B cell (primary cell): Measurements from ENCODE around the gene GREM1. TPM values are rescaled to one million over a fixed set of nuclear protein-coding genes. Genes with fewer than 3 reads are reported as not detected.

Experiments used
- ATAC-seq: fragments of 200-7000 bp; cut with Tn5 transposase; one replicate; pipeline ENCODE4 v1.10.0; 2021; ENCODE audit warnings: low read depth, mild to moderate bottlenecking, moderate number of reproducible peaks, moderate library complexity
- CTCF ChIA-PET: fragments of 350-600 bp; sonication (Branson Sonifier 250); formaldehyde crosslinking; loops from one replicate; lab custom pipeline; 2021; ENCODE audit warnings: antibody characterized with exemption, inconsistent platforms; lab: Charles Lee
- POLR2A ChIA-PET: fragments of 350-600 bp; sonication (Branson Sonifier 250); formaldehyde crosslinking; loops from one replicate; lab custom pipeline; 2021; ENCODE audit warnings: antibody characterized with exemption; lab: Charles Lee
- DNase-seq: peaks from one replicate; pipeline ENCODE4 v3.0.0; 2013
- H2AFZ ChIP-seq: 2 replicates; pipeline ENCODE4 v1.6.1; 2012; ENCODE audit warnings: mild to moderate bottlenecking, low read depth, low read length; ENCODE audit not compliant: insufficient read depth, poor library complexity, severe bottlenecking
- H3K27ac ChIP-seq, 2 donors: 1 replicate in 1 of 2; 2 replicates in 1 of 2; pipeline ENCODE4 v1.5.1; 2012 to 2013; ENCODE audit warnings: low read length in 2 of 2, mild to moderate bottlenecking in 2 of 2, moderate library complexity in 1 of 2
- H3K27me3 ChIP-seq, 4 experiments: fragments of 200-600 bp in 1 of 4; sonication (generic) in 1 of 4; replicated peaks in 1 of 4; 1 replicate in 2 of 4; 2 replicates in 2 of 4; pipeline versions ENCODE4 v1.6.1 to v1.7.0; 2013 to 2016; ENCODE audit warnings: low read length in 3 of 4, mild to moderate bottlenecking in 2 of 4, mixed read lengths in 1 of 4, moderate library complexity in 1 of 4; ENCODE audit not compliant: insufficient read depth in 4 of 4, control insufficient read depth in 3 of 4; ENCODE audit errors: control extremely low read depth in 1 of 4
- H3K36me3 ChIP-seq, 2 experiments: replicated peaks in 1 of 2; 1 replicate in 1 of 2; 2 replicates in 1 of 2; pipeline versions ENCODE4 v1.6.1 to v1.7.1; 2013; ENCODE audit warnings: low read length in 1 of 2; ENCODE audit not compliant: insufficient read depth in 2 of 2, control insufficient read depth in 1 of 2; ENCODE audit errors: control extremely low read depth in 1 of 2, extremely low read depth in 1 of 2
- H3K4me1 ChIP-seq, 2 donors: fragments of 200-600 bp in 1 of 2; sonication (generic) in 1 of 2; 1 replicate in 1 of 2; 2 replicates in 1 of 2; pipeline versions ENCODE4 v1.5.1 to v1.6.1; 2013 to 2017; ENCODE audit warnings: low read length in 2 of 2; ENCODE audit not compliant: control insufficient read depth in 2 of 2, insufficient read depth in 2 of 2
- H3K4me2 ChIP-seq: replicated peaks from 2 replicates; pipeline ENCODE3; 2012; ENCODE audit warnings: mild to moderate bottlenecking, low read depth, low read length; ENCODE audit not compliant: poor library complexity, severe bottlenecking
- H3K4me3 ChIP-seq, 5 experiments: fragments of 200-600 bp in 1 of 5; sonication (generic) in 1 of 5; 1 replicate in 3 of 5; 2 replicates in 2 of 5; pipeline versions ENCODE4 v1.5.1 to v1.7.0; 2011 to 2016; ENCODE audit warnings: low read length in 4 of 5, mild to moderate bottlenecking in 4 of 5, low read depth in 2 of 5, control low read depth in 1 of 5, moderate library complexity in 1 of 5; ENCODE audit not compliant: insufficient read depth in 1 of 5; ENCODE audit errors: control extremely low read depth in 1 of 5, extremely low read depth in 1 of 5
- H3K79me2 ChIP-seq: fragments of 200-600 bp; sonication (generic); one replicate; pipeline ENCODE4 v1.6.0; 2016; ENCODE audit warnings: low read length; ENCODE audit not compliant: control insufficient read depth, insufficient read depth
- H3K9ac ChIP-seq: fragments of 200-600 bp; sonication (generic); 2 replicates; pipeline ENCODE4 v1.6.1; 2017; ENCODE audit warnings: mild to moderate bottlenecking, low read length, moderate library complexity
- H3K9me3 ChIP-seq, 3 donors: one replicate each; pipeline versions ENCODE4 v1.6.1 to v1.7.1; 2013; ENCODE audit warnings: low read length in 2 of 3; ENCODE audit not compliant: control insufficient read depth in 2 of 3, insufficient read depth in 1 of 3; ENCODE audit errors: control extremely low read depth in 1 of 3
- H4K20me1 ChIP-seq: 2 replicates; pipeline ENCODE4 v1.6.0; 2012; ENCODE audit warnings: mild to moderate bottlenecking, low read length; ENCODE audit not compliant: insufficient read depth, control insufficient read depth, poor library complexity, severe bottlenecking
- H3K27ac Mint-ChIP-seq: one replicate; pipeline ENCODE4 v1.8.0; 2021; ENCODE audit warnings: mixed read lengths
- H3K27me3 Mint-ChIP-seq: one replicate; pipeline ENCODE4 v1.8.0; 2021; ENCODE audit warnings: mixed read lengths
- H3K4me1 Mint-ChIP-seq: one replicate; pipeline ENCODE4 v1.8.0; 2021; ENCODE audit warnings: mixed read lengths
- H3K4me3 Mint-ChIP-seq: one replicate; pipeline ENCODE4 v1.8.0; 2021; ENCODE audit warnings: mixed read lengths
- H3K9me3 Mint-ChIP-seq: one replicate; pipeline ENCODE4 v1.8.0; 2022; ENCODE audit warnings: mixed read lengths; ENCODE audit not compliant: insufficient read depth
- CTCF ChIP-seq: fragments of 200-600 bp; IDR thresholded peaks from one replicate; pipeline ENCODE4 v1.8.0; 2022; ENCODE audit warnings: antibody characterized with exemption, mild to moderate bottlenecking
- EZH2 ChIP-seq: IDR thresholded peaks from 2 replicates; pipeline ENCODE4 v1.6.1; 2012; ENCODE audit warnings: borderline replicate concordance, low read depth, mild to moderate bottlenecking, moderate library complexity, low read length; ENCODE audit not compliant: insufficient read depth, poor library complexity, severe bottlenecking
- WGBS: methylation state at CpG from one replicate; pipeline ENCODE4 v1.1.5; 2013; ENCODE audit warnings: missing lambda C conversion rate; ENCODE audit not compliant: insufficient coverage; 5-methylcytosine and 5-hydroxymethylcytosine counted together
- intact Hi-C: fragments of 100-400 bp; cut with micrococcal nuclease; formaldehyde crosslinking; loops from one replicate; pipeline ENCODE4 v1.10.0; 2022
- polyA plus RNA-seq: library from polyadenylated mRNA; depleted of rRNA; stranded (reverse); fragments of >200 nt; gene quantifications from 2 replicates; pipeline ENCODE4 v1.2.3, GENCODE V29; 2012
- total RNA-seq, 2 donors: library from RNA; stranded (reverse); fragments of 120-200 nt in 1 of 2; gene quantifications; 1 replicate in 1 of 2; 2 replicates in 1 of 2; pipeline versions ENCODE4 v1.2.3 to v1.2.4, GENCODE V29; 2013 to 2022

The GREM1 gene
- total and polyA plus RNA-seq, 2 donors (not counting 1 experiment from before 2014, with no cell fraction given), result not detected

- Histone ChIP-seq H3K4me3 (no peak overlapping the region), H2AFZ (no peak overlapping the region), H4K20me1 (no peaks in the 10 kb centered on the region), H3K9ac (no peak overlapping the region), H3K79me2 (no peaks in the 10 kb centered on the region), H3K36me3 (no peaks in the 10 kb centered on the region), H3K4me2 (no peak overlapping the region), H3K4me1 (no peaks in the 10 kb centered on the region), H3K9me3 (no peaks in the 10 kb centered on the region), H3K27ac (no peak overlapping the region), H3K27me3 (peaks cover 0 to 8% (median 7%) of the 10 kb centered on the region in 4 experiments)
- POLR2A ChIA-PET, result no interaction called here
- no peak overlapping the region for H3K27ac Mint-ChIP-seq
- ATAC-seq (no peak), DNase-seq (no peak)
- no peak overlapping the region for H3K4me3 Mint-ChIP-seq
- WGBS, result no CpG with 5 or more reads among the region's 2 CpGs
- intact Hi-C loops, result no loop called here
- CTCF ChIA-PET, result interaction anchor here (1.3 to 1.6 kb wide), 3 partner anchors 39 to 289 kb away, joined by 3 to 4 read pairs (median 3); no protein-coding TSS in a partner anchor
- no peaks in the 10 kb centered on the region for H3K4me1 Mint-ChIP-seq
- H3K9me3 Mint-ChIP-seq, result no peaks in the 10 kb centered on the region
- H3K27me3 Mint-ChIP-seq, result peaks cover 49% of the 10 kb centered on the region
- TF ChIP-seq CTCF (no peak), EZH2 (no peak)
Measured at GRCh38 chr15:32705446-32705845, 12.4 kb upstream of the GREM1 start.

GRCh38 chr15:32706704-32707103, 11.1 kb upstream of the GREM1 start:
- CTCF ChIA-PET, result no interaction called here

More at GRCh38 chr15:32706704-32707103, 11.1 kb upstream of the GREM1 start:
- Histone ChIP-seq H3K4me2 (no peak overlapping the region), H3K27me3 (peaks cover 0 to 11% (median 7%) of the 10 kb centered on the region in 4 experiments), H3K27ac (no peak overlapping the region), H2AFZ (no peak overlapping the region), H3K79me2 (no peaks in the 10 kb centered on the region), H3K4me1 (no peaks in the 10 kb centered on the region), H3K9me3 (no peaks in the 10 kb centered on the region), H3K9ac (no peak overlapping the region), H4K20me1 (no peaks in the 10 kb centered on the region), H3K4me3 (no peak overlapping the region), H3K36me3 (no peaks in the 10 kb centered on the region)
- ATAC-seq (no peak), DNase-seq (no peak)
- Mint-ChIP-seq H3K4me3 (no peak overlapping the region), H3K4me1 (no peaks in the 10 kb centered on the region), H3K9me3 (no peaks in the 10 kb centered on the region), H3K27ac (no peak overlapping the region), H3K27me3 (peaks cover 50% of the 10 kb centered on the region)
- 92% methylated on average over 3 of the region's 3 CpGs for whole genome bisulfite sequencing
- intact Hi-C loops, result no loop called here
- TF ChIP-seq EZH2 (no peak), CTCF (no peak)
- POLR2A ChIA-PET, result no interaction called here
